Peyer's patch (tissue), 4 donors: Measurements from ENCODE around the gene PPP1CA.

ENCODE experiments used
- CTCF ChIP-seq, 6 experiments: fragments of 450-650 bp in 4 of 6; fragments of 200-600 bp in 2 of 6; sonication (generic) in 1 of 6; IDR thresholded peaks; one replicate each; pipeline ENCODE4 v1.5.1; 2017 to 2019; ENCODE audit warnings: antibody characterized with exemption in 6 of 6, mild to moderate bottlenecking in 3 of 6, moderate library complexity in 1 of 6
- POLR2A ChIP-seq, 2 donors: fragments of 450-650 bp; IDR thresholded peaks; one replicate each; pipeline ENCODE4 v1.5.1; 2017; ENCODE audit warnings: antibody characterized with exemption in 2 of 2, mild to moderate bottlenecking in 2 of 2, moderate library complexity in 2 of 2

- TF ChIP-seq CTCF (IDR thresholded peaks at IDR 0.05) (peak; percentile 34 to 55 (median 48)), POLR2A (IDR thresholded peaks at IDR 0.05) (no peak)
Observed at GRCh38 chr11:67389477-67389876, 12.2 kb downstream of the PPP1CA start.
